GM18873 (cell line): ENCODE data around the gene SCGB3A2.

Experiments
- ATAC-seq: cut with Tn5 transposase; IDR thresholded peaks from one replicate; pipeline ENCODE4 v1.9.1; 2021; ENCODE audit warnings: mild to moderate bottlenecking, moderate library complexity, moderate number of reproducible peaks; ENCODE audit not compliant: unreplicated experiment, low FRiP score

Gene SCGB3A2, protein sequence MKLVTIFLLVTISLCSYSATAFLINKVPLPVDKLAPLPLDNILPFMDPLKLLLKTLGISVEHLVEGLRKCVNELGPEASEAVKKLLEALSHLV

DNA sequence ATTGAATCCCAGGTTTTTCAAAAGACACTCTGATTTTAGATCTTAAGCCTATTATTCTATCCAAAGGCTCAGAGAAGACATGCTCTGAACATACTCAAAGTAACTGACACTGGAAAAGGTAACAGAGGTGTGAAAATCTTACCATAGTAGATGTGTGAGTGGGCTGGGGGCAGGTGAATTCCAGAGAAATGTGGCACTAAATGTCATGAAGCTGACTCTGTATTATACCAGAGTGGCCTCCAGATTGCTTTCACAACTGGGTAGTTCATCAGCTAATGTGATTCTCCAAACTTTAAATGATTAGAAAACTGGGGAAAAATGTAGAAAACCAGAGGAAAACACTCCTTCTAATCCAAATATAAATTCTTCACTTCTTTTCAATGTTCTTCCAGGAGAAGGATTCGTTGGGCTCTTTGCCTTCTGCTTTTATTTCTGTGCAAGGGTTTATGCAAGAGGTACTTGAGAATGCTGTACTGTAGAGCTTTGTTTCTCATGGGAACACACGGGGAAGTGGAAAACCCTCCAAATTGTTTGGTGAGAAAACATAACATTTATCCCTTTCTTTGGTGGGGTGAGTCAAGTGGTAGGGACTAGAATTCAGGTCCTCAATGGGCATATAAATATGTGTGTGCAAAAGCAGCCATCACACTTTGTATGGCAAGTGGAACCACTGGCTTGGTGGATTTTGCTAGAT, at the start of gene SCGB3A2:
Gene SCGB3A2 (plus strand): TSS at position 646 of the 694 bp plus-strand sequence. CDS start 93 bp downstream, outside the sequence.
- ATAC-seq = no peak

DNA sequence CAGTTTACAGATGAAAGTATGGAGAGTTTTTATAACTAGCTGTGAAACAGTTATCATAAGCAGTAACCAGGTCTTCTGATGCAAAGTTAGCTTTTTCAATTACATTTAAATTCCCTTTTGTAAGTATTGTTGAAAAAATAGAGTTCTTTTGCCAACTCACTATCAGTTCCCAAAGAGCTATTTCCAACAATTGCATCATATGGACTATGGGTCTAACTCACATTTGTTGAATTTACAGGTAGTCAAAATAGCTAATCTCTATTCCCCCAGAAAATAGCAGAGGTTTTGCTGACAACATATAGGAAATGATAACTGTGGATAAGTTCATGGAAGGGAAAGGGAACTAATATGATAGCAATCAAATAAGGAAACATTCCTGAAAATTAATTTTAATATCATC, 48.5 kb upstream of the SCGB3A2 start:
- ATAC-seq = no peak

DNA sequence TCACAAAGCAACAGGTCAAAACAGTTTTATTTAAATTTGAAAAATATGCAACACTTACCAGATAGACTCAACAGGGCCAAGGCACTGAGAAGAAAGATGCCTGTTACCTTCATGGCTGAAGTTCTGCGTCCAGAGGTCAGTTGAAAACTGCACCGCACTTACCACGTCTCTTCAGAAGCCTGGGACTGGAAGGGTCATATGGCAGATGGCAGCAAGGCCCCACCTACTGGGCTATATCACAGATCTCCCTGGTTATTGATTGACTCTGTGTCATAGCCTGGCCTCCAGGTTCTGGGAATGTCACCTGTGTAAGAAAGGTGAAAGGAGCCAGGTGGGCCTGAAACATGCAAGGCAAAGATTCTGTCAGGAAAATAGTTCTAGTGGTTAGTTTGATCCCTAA, 47.0 kb upstream of the SCGB3A2 start, which contains the start of gene SPINK1:
Gene SPINK1 (minus strand): TSS at position 207 of the 400 bp plus-strand sequence. CDS start 94 bp downstream, at position 113.
- no peak for ATAC-seq

DNA sequence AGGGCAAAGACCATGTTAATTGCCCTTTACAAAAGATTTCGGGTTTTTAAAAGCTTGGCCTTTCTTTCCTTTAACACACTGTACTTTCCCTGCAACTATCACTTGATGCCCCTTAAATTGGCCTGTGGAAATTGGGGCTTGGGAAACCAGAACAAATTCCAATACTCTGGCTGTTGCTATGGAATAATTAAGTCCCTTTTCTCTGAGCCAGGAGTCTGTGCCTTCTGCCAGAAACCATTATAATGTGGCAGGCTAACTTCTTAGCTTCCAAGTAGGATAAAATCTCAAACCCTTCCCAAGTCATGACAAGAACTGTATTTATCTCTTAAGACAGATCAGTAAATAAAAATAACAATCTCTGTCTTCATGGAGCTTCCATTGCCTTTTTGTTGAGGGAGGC, 46.0 kb upstream of the SCGB3A2 start:
- ATAC-seq = no peak

DNA sequence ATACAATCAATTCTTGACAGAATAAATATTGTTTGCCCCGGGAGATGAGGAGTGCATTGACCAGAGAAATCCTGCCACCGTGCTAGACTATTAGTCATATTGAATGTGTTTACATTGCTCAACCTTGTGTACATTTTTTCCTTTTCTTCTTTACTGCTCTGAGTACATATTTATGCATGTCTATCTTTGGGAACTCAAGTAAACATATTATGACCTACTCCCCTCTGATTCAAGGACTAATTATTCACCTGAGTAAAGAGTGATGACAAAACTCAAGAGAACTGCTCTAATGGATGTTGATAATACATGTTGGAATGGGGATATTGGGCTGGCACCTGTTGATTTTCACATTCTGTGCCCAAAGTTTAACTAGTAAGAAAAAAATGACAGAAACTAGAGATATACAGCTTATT, 43.1 kb upstream of the SCGB3A2 start:
- no peak for ATAC-seq

DNA sequence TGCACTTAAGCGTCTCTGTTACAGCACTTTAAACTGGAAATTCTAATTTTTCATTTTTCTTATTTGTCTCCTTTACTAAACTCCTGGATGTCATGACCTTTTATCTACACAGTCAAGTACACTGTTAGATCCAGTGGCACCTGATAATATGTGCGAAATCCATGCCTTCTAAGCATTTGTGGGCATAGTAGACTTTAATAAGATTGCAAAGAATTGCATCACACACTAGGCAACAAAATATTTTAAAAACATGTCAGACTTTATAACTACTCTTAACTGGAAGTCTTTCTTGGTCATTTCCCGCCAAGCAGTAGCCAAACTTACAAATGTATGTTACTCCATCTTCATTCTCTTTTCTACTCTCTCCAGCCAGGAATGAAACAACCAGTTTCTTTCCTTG, 42.1 kb upstream of the SCGB3A2 start:
- no peak for ATAC-seq

DNA sequence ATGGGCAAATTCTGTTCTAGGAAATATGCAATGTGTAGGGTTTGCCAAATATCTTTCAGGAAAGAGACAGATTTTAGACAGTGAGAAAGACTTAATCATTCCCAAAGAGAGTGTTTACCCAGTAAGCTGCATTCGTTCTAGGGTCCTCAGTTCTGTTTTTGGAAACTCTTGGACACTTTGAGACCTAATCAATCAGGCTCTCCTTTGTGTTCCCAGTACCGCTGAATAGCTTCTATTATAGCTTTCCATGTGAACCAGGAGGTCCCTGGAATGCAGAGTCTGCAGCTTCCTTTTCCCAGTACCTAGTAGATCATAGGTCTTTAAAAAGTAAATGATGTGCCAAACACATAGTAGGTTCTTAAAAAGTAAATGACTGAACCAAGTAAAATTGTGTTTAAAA, 35.6 kb upstream of the SCGB3A2 start:
- ATAC-seq = no peak

DNA sequence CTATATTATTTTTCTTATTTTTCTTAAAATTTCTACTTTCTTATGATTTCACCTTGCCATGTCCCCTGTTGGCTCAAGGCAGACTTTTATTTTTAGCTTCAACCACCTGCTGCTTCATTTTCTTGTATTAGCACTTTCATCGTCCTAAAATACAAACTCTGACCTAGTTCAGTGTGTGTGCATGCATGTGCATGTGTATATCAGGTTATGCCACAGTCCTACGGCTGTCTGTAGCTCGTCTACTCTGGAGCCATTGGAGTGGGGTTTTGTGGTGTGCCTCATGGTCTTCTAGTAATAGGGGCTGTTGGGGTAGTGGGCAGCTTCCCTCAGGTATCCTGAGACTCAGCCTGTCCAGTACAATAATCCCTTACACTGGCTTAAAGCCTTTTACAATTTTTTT, 33.7 kb upstream of the SCGB3A2 start:
- no peak for ATAC-seq

DNA sequence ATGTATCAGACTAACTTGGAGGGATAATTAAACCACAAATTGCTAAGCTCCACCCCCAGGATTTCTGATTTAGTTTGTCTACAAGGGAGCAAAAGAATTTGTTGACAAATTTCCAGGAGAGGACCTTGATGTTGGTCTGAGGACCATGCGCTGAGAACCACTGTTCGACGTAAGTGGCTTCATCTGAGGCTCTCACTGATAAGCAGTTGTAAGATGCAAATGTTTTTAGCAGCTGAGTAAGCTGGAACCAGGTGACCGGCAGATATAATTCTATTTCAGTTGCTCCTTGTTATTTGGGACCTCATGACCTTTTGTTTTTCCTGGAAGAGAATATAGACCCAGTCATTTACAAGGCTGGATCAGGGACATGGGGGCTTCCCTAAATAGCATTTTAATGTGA, 32.9 kb upstream of the SCGB3A2 start:
- ATAC-seq = no peak

DNA sequence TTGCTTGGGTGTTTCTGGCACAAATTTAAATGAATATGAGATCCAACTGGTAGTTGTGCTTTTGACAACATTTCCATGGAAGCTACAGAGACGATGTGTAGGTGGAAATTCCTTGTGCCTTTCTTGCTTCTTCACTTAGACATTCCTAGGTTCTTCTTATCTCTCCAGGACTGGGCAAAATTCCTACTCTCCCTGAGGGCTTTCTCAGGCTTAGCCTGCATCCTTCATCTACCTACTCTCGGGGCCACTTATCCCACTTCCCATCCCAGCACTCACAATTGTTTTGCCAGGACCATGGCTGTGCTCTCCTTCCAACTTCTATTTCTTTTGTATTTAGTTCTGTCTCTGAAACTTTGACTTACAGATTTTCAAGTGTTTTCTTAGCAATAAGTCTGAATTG, 29.3 kb upstream of the SCGB3A2 start:
- no peak for ATAC-seq

DNA sequence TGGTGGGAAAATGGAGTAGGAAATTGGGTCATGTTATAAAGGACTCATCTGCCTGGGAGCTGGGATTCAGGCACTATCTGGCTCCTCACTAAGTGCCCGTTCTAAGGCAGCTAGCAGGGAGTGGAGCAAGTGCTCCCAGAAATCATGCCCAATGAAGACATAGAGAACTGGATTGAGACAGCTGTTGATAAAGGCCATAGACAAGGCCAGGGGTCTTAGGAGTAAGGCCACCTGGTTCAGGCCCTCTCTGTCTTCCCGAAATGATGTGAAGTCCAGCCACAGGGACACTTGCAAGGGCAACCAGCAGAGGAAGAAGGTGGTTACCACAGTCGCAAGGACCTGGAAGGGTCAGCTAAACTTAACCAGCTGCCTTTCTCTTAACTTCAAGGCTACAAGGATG, 26.9 kb upstream of the SCGB3A2 start:
- no peak for ATAC-seq

DNA sequence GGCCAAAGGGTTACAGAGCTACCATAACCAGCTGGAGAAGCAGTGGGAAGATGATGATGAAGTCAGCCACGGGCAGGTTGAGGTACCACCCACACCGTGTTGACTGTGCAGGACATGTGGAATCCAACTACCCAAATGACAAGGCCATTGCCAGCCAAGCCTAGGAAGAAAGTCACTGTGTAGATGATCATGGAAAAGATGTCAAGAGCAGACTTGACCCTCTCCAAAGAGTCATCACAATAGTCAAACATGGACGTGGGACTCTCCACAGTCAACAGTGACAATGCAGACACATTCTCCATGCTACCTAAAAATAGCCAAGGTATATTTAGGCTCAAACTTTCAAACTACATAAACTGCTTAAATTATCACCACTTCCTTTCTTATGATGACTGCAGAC, 26.1 kb upstream of the SCGB3A2 start:
- ATAC-seq = no peak

DNA sequence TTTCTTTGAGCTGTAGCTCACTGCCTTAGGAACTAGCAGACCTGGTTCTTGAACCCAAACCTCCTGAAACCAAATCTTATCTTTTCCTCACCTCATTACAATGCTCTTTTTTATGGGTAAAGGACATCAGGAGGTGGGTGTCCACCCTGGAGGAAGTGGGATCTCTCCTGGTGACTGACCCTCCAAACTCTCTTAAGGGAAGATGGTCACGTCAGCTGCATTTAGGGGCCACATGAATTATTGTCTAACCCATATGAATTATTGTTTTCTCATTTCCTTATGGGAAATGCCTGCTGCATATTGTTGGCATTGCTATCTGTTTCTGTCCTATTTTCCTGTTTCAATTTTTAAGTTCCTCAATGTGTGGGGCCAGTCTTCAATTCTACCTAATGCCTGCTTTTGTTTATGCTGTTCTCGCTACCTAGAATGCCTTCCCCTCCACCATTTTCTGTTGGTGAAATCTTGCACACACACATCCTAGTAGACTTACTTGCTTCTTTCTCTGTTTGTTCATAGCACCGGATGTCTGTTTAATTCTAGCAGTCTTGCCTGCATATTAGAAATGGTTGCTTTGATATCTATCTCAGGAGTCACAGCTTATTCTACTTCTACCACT, 25.0 kb upstream of the SCGB3A2 start:
- no peak for ATAC-seq

DNA sequence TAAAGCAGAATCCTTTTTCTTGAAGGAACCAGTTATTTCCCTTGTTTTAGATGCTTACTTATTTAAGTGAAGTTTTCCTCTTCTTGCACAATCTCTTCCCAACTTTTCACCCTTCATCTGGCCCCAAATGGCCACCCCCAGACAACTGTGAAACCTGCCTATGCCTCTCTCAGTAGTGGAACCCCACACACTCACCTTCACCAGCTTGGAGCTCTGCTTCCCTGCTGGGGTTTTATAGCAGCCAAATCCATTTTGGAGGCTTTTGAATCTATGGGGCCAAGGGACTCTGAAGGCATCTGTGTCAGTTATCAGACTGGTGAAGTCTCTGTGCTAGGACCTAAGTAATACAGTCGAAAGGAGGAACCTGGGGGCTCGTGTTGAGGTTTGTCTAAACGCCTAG, 24.2 kb upstream of the SCGB3A2 start:
- ATAC-seq = no peak

DNA sequence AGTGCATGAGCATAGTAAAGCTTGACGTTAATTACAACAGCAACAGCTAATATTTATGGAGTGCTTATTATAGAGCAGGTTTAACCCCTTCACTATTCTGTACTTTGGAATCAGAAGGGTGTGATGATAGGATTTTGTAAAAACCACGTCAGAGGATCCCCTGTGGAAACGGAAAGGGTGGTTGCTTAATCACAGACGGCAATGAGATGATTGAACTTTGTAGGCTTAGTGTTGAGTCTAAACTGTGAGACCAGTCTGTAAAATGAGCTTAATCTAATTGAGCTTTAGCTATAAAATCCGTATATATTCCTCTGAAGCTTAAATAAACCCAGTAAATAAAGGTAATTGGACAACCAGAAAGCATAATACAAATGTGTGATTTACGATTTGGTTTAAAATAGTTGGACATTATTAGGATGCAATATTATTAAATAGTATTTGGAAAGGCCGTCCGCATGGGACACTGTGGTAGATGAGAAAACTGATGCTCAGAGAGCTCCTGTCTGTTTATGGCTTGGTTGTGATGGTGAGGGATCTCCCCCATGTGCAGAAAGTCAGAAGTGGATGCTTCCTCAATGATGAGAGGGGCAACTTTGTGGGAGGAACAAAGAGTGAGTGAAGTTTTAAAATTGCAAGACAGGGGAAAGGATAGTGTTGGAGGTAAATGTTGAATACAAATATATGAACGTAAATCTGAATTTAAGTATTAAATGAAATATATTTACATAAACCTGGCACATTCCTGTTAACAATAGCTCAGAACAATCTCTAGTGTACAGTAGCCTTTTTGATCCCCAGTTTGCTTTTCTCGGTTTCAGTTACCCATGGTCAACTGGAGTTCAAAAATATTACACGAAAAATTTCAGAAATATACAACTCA, 23.4 kb upstream of the SCGB3A2 start:
- ATAC-seq = no peak

DNA sequence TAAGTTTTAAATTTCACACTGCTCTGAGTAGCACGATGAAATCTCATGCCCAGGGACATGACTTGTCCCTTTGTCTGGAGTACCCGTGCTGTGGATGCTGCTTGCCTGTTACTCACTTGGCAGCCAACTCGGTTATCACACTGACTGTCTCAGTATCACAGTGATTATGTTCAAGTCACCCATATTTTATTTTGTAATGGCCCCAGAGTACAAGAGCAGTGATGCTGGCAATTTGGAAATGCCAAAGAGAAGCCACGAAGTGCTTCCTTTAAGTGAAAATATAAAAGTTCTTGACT, 22.8 kb upstream of the SCGB3A2 start:
- no peak for ATAC-seq

DNA sequence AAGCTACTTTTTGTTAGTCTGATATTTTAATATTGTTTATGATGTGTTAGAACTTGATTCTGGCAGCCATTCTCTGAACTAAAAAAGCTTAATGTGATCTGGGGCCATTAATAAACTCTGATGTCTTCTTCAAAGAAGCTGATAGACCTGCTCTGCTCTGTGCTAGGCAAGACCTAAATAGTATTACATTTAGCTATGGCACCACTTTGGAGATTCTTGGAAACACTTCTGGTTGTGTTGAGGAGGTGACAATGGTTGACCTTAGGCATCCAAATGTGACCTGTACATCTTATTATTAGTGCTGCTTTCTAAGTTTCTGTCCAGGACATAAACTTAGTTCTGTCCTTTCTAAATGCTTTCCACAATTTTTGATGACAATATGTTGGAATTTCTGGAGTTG, 21.7 kb upstream of the SCGB3A2 start:
- no peak for ATAC-seq

DNA sequence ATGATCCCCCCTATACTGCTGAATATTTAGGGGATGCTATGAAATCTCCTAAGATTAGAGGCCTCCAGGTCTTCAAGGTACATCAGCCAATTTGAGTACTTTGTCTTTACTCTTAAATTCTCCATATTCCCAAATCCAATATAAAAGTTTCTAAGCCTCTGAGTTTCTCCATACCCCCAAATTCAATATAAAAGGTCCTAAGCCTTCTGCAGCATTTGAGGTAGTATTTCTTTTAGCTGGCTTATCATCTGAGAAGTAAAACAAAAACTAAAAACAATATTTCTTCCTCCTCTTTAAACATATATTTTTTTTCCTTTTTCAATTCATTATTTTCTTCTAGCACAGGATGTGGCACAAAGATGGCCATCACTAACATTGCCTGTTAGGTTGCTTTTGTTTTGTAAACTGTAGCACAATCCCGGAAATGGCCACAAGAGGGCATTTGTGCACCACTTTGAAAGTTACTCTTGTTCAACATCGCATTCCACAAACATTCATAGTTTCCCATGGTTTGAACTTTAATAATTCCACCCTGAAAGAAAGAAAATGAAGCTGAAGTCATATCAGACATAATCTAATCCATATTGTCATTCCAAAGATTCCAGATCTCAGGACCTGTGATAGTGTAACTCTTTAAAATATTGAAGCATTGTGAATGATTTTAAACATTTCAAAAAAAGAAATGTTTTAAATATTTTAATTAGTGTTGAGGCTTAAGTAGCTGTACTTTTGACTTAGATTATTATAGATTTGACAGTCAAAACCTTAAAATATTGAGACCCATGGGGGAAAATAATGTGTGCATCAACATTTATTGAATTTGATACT, 21.0 kb upstream of the SCGB3A2 start:
- ATAC-seq = peak; percentile 68

DNA sequence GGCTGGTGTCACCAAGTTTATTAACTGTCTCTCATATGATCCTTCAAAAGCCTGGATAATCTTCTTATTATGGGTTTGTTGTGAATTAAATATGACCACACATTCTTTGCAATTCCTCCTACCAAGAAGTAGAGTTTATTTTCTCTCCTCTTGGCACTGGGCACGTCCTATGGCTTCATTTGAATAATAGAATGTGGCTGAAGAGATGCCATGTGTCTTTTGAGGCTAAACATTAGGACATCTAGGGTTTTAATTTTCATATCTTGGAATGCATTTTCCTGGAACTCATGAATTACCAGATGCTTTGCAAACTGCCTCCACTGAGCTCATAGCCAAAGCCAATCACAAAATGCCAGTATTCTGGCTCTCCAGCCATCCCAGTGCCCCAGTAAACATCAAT, 19.9 kb upstream of the SCGB3A2 start:
- ATAC-seq = no peak

DNA sequence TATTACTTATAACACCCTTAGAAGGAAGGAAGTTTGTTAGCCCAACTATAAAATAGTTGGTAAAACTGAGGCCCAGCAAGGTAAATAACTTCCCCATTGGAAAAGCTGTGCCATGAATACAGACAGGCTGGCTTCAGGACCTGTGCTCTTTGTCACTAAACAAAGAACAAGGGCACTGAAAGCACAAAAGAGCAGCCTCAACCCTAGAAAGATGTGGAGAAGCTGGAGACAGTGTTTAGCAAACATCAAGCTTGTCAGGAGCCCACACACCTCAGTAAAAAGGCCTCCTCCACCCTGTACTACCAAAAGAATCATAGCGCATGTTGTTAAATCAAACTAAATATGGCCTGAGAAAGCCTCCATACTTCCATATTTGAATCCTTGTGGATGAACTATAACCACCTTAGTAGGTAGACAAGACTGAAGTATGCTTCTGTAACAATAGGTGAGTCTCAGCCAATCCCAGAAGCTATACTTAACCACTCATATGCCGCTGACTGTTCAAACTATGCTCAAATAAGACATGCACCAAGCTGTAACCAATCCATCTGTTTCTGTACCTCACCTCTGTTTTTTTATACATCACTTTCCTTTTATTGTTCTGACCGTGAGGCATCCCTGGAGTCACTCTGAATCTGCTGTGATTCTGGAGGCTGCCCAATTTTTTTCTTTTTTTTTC, 18.4 kb upstream of the SCGB3A2 start:
- no peak for ATAC-seq
